ENCODE data around the gene SEM1. TPM values are rescaled to one million over a fixed set of nuclear protein-coding genes. Genes with fewer than 3 reads are reported as not detected.

The SEM1 gene
- total RNA-seq, 6 experiments from 2014 or later = 35.0 to 87.7 (median 45.9) TPM

GRCh38 chr7:96738705-96739104 is 29.1 kb upstream of the SEM1 start:
- Mint-ChIP-seq H3K4me1 (ENCODE audit: low read depth) (no peaks in the 10 kb centered on the region), H3K36me3 (ENCODE audit: low read depth) (no peaks in the 10 kb centered on the region), H3K9me3 (no peaks in the 10 kb centered on the region), H3K27ac (no peak overlapping the region), H3K27me3 (ENCODE audit: insufficient read depth) (peaks cover 3% of the 10 kb centered on the region; the same call in 1 of the 2 replicates), H3K4me3 (no peak overlapping the region)
- no peak for DNase-seq
- no peak for TF ChIP-seq CTCF (IDR thresholded peaks at IDR 0.05)

- DNase-seq = no peak
- Mint-ChIP-seq H3K4me1 (ENCODE audit: low read depth) (no peaks in the 10 kb centered on the region), H3K27me3 (ENCODE audit: insufficient read depth) (peaks cover 3% of the 10 kb centered on the region; the same call in 1 of the 2 replicates), H3K27ac (no peak overlapping the region), H3K4me3 (no peak overlapping the region), H3K9me3 (no peaks in the 10 kb centered on the region), H3K36me3 (ENCODE audit: low read depth) (no peaks in the 10 kb centered on the region)
- no peak for TF ChIP-seq CTCF (IDR thresholded peaks at IDR 0.05)
Observed at GRCh38 chr7:96737545-96738050, 28.0 kb upstream of the SEM1 start.

GRCh38 chr7:96734343-96734742 is 24.7 kb upstream of the SEM1 start:
- Mint-ChIP-seq H3K27ac (no peak overlapping the region), H3K27me3 (ENCODE audit: insufficient read depth) (no peaks in the 10 kb centered on the region)
- DNase-seq = no peak

GRCh38 chr7:96729820-96730219 is 20.2 kb upstream of the SEM1 start:
- Mint-ChIP-seq H3K27me3 (ENCODE audit: insufficient read depth) (no peaks in the 10 kb centered on the region), H3K4me1 (ENCODE audit: low read depth) (no peaks in the 10 kb centered on the region), H3K4me3 (no peak overlapping the region), H3K9me3 (no peaks in the 10 kb centered on the region), H3K36me3 (ENCODE audit: low read depth) (no peaks in the 10 kb centered on the region), H3K27ac (no peak overlapping the region)
- no peak for TF ChIP-seq CTCF (IDR thresholded peaks at IDR 0.05)
- no peak for DNase-seq

More at GRCh38 chr7:96734343-96734742, 24.7 kb upstream of the SEM1 start:
- TF ChIP-seq CTCF (IDR thresholded peaks at IDR 0.05) = no peak
- Mint-ChIP-seq H3K9me3 (no peaks in the 10 kb centered on the region), H3K4me3 (no peak overlapping the region), H3K36me3 (ENCODE audit: low read depth) (no peaks in the 10 kb centered on the region), H3K4me1 (ENCODE audit: low read depth) (no peaks in the 10 kb centered on the region)

GRCh38 chr7:96728139-96728538 is 18.5 kb upstream of the SEM1 start:
- Mint-ChIP-seq H3K4me3 (no peak overlapping the region), H3K9me3 (no peaks in the 10 kb centered on the region), H3K36me3 (ENCODE audit: low read depth) (no peaks in the 10 kb centered on the region), H3K4me1 (ENCODE audit: low read depth) (no peaks in the 10 kb centered on the region), H3K27ac (no peak overlapping the region), H3K27me3 (ENCODE audit: insufficient read depth) (no peaks in the 10 kb centered on the region)
- DNase-seq = no peak
- no peak for TF ChIP-seq CTCF (IDR thresholded peaks at IDR 0.05)

All from HFFc6 (cell line).